ENCODE measurements around the gene SNX33.

GRCh38 chr15:75655931-75656330 is 8.2 kb downstream of the SNX33 start:
- TF ChIP-seq CTCF (IDR thresholded peaks at IDR 0.05; ENCODE audit: poor library complexity) = no peak
- no peak for TF ChIP-seq EZH2 (IDR thresholded peaks at IDR 0.05; ENCODE audit: borderline replicate concordance)

Data from hepatocyte (in vitro differentiated cells).